BE2C (cell line): ENCODE data around the gene TTLL10.

Experiments
- DNase-seq: peaks from one replicate; pipeline ENCODE4 v3.0.0-alpha.2; 2020
- H3K27me3 ChIP-seq: fragments of 250-450 bp; sonication (Bioruptor Pico); 2 replicates; pipeline ENCODE4 v1.5.1; 2020; ENCODE audit warnings: mild to moderate bottlenecking
- H3K36me3 ChIP-seq: fragments of 250-450 bp; sonication (Bioruptor Pico); 2 replicates; pipeline ENCODE4 v1.5.1; 2020; ENCODE audit warnings: mild to moderate bottlenecking
- H3K4me1 ChIP-seq: fragments of 250-450 bp; sonication (Bioruptor Pico); 2 replicates; pipeline ENCODE4 v1.5.1; 2020
- H3K4me3 ChIP-seq: 2 replicates; pipeline ENCODE4 v1.5.1; 2011; ENCODE audit warnings: low read depth, low read length
- H3K9me3 ChIP-seq: fragments of 250-450 bp; sonication (Bioruptor Pico); 2 replicates; pipeline ENCODE4 v1.5.1; 2020
- TF ChIP-seq, protein P1 (sequence below): IDR thresholded peaks from 2 replicates; pipeline ENCODE4 v1.5.1; 2012; ENCODE audit warnings: mild to moderate bottlenecking, low read depth, low read length

Gene TTLL10

DNA sequence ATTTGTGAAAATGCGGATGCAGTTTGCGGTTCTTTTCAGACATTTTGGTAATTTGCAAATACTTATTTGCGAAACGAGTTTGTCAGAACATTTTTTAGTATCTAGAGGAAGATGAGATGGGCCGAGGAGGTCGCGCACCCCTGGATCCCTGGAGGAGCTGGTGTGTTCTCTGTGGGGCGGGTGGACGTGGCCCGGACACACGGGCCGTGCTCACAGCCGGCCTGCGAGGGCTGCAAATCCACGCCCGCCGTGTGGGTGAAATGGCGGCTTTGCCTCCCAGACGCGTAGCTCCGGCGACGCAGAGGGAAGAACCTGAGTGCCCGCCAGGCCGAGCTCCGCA, 9.3 kb upstream of the TTLL10 start:
- Histone ChIP-seq H3K9me3 (no peaks in the 10 kb centered on the region), H3K27me3 (peaks cover 5% of the 10 kb centered on the region; the same call in 1 of the 2 replicates), H3K36me3 (no peaks in the 10 kb centered on the region), H3K4me1 (no peaks in the 10 kb centered on the region), H3K4me3 (no peak overlapping the region)
- TF ChIP-seq, protein P1, sequence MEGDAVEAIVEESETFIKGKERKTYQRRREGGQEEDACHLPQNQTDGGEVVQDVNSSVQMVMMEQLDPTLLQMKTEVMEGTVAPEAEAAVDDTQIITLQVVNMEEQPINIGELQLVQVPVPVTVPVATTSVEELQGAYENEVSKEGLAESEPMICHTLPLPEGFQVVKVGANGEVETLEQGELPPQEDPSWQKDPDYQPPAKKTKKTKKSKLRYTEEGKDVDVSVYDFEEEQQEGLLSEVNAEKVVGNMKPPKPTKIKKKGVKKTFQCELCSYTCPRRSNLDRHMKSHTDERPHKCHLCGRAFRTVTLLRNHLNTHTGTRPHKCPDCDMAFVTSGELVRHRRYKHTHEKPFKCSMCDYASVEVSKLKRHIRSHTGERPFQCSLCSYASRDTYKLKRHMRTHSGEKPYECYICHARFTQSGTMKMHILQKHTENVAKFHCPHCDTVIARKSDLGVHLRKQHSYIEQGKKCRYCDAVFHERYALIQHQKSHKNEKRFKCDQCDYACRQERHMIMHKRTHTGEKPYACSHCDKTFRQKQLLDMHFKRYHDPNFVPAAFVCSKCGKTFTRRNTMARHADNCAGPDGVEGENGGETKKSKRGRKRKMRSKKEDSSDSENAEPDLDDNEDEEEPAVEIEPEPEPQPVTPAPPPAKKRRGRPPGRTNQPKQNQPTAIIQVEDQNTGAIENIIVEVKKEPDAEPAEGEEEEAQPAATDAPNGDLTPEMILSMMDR, result no peak
- DNase-seq, result no peak

DNA sequence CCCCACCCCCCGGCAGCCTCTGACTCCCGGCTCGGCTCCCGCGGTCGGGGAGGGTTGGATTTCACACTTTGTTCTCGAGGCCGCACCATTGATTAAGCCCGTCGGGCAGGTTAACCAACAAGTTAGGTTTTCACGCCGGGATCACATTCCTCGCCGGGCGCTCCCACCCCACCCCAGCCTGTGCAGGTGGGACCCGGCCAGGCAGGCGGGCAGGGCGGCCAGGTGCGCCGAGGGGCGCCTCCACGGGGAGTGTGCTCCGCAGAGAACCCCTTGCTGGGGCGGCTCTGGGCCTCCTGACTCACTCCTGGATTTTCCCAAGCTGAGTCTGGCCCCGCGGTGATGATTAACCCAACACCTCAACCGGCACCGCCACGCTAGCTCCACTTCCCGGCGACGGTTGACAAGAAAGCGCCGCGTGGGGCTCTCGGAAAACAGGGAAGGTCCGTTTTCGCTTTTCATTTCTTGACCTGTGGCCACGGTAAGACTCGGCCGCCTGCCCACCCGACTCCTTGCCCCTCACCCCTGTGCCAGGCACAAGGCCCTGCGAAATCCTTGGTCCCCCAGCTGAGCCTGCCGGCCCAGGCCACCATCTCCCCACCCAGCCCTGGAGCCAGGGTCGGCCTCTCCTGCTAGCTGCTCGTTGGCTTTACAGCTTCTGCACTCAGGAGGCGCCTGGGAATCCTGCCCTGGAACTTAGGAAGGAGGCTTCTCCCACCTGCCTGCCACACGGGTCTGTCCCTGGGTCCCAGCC, 8.8 kb upstream of the TTLL10 start:
- no peaks in the 10 kb centered on the region for H3K9me3 ChIP-seq
- H3K36me3 ChIP-seq, result no peaks in the 10 kb centered on the region

DNA sequence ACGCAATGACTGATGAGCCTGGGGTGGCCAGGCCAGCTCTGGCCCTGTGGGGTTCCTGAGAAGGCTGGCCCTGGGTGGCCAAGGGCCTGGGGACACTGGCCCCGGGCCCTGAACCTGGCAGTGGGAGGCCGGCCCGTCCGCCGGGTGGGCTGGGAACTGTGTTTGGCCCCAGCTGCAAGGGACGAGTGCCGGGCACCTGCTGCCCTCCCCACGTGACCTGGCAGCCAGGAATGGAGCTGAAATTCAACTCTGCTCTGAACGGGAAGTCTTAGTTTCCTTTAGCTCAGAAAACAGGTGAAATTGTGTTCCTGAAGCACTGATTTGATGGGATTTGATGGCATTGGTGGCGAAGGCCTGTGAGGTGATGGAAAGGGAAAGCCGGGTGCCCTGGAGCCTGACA, 8.2 kb upstream of the TTLL10 start:
- no peaks in the 10 kb centered on the region for H3K4me1 ChIP-seq
- no peak for DNase-seq
- no peaks in the 10 kb centered on the region for H3K9me3 ChIP-seq
- no peaks in the 10 kb centered on the region for H3K36me3 ChIP-seq
- H3K27me3 ChIP-seq, result peaks cover 15% of the 10 kb centered on the region
- H3K4me3 ChIP-seq, result no peak overlapping the region
- TF ChIP-seq, protein P1, result no peak

More for the DNA sequence above, 8.8 kb upstream of the TTLL10 start:
- Histone ChIP-seq H3K27me3 (peaks cover 10% of the 10 kb centered on the region), H3K4me3 (no peak overlapping the region), H3K4me1 (no peaks in the 10 kb centered on the region)
- TF ChIP-seq, protein P1, result no peak
- DNase-seq, result no peak

DNA sequence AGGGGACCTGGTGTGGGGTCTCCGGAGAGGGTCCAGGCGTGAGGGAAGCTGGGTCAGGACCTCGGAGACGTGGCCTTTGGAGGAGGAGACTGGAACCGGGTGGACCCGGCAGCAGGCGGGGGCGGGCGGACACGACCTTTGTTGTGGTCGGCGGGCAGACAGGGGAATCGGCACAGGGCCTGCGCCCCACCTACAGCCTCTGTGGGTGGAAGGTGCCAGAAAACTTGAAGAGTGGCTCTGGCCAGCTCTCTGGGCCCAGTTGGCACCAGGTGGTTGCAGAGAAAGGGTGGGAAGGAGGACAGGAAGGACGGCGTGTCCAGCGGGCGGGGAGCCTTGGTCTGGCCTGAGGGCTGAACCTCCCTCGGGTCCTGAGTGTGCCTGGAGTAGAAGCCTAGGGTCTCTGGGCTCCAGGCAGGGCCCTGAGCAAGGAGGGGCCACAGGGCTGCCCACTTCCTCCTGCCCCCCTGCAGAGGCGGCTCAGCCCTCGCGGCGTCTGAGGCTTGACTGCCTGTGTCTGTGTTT, 7.7 kb upstream of the TTLL10 start:
- TF ChIP-seq, protein P1, result no peak
- Histone ChIP-seq H3K4me1 (no peaks in the 10 kb centered on the region), H3K27me3 (peaks cover 19% of the 10 kb centered on the region), H3K36me3 (no peaks in the 10 kb centered on the region), H3K9me3 (no peaks in the 10 kb centered on the region), H3K4me3 (no peak overlapping the region)
- no peak for DNase-seq

DNA sequence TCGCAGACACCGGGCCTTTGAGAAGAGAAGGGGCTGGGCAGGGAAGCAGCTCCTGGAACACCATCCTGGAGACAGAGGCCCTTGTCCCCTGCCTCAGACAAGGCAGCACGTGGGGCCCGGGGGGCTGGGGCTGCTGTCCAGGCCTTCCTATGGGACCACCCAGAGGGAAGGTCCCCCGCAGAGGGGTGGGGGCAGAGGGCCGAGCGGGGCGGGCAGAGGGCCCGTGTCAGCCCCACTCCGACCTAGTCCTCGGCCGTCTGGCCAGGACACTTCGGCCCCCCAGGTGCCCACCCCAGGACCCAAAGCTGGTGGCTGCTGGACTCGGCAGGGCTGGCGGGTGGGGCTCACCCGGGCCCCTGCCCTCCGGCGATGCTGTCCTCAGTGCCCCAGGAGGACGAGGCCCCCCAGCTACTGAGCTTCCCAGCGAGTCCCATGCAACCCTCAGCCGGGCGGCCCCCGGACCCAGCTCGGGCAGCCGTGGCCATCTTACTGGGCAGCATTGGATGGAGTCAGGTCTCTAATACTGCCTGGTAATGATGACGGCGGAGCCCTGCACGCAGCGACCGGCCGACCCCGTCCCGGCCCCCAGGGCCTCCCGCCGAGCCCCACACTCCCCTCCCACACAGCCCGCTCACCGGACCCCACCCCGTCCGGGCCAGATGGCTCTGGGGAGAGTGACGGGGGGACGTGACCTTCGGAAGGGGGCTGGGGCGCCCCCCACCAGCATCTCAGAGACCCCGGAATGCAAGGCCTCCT, 6.9 kb upstream of the TTLL10 start:
- no peak for DNase-seq
- H3K4me1 ChIP-seq, result no peaks in the 10 kb centered on the region
- H3K4me3 ChIP-seq, result no peak overlapping the region
- H3K36me3 ChIP-seq, result no peaks in the 10 kb centered on the region
- H3K9me3 ChIP-seq, result no peaks in the 10 kb centered on the region
- peaks cover 20% of the 10 kb centered on the region for H3K27me3 ChIP-seq
- TF ChIP-seq, protein P1, result no peak

DNA sequence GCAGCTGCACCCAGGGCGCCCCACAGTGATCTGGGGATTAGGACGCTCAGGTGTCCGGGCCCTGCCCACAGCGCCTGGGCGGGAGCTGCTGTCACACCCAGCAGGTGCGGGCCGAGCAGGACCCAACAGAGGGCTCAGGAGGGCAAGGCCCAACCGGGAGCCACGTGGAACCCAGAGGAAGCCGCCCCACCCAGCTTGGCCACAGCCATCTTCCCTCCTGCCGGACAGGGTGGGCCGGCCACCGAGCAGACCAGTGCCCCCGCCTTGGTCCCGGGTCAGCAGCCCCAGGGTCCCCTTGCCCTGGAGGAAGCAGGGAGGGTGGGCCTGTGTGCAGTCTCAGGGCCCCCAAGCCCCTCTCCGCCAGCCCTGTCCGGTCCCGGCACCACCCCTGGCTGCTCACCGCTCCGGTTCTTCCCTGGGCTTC, 6.3 kb upstream of the TTLL10 start:
- no peaks in the 10 kb centered on the region for H3K4me1 ChIP-seq
- H3K4me3 ChIP-seq, result no peak overlapping the region
- DNase-seq, result no peak
- H3K36me3 ChIP-seq, result no peaks in the 10 kb centered on the region
- H3K27me3 ChIP-seq, result peaks cover 24% of the 10 kb centered on the region
- TF ChIP-seq, protein P1, result no peak
- no peaks in the 10 kb centered on the region for H3K9me3 ChIP-seq
